Measurements from ENCODE around the gene NLRC3.

Gene NLRC3

GRCh38 chr16:3576211-3576610 lies 992 bp downstream of the NLRC3 start:
- Mint-ChIP-seq H3K9me3 (no peaks in the 10 kb centered on the region), H3K36me3 (peaks cover 8% of the 10 kb centered on the region), H3K4me1 (peaks cover 77% of the 10 kb centered on the region), H3K27ac (peak overlapping the region; percentile 96), H3K4me3 (peak overlapping the region; percentile 91), H3K27me3 (no peaks in the 10 kb centered on the region)

GRCh38 chr16:3575491-3575890 lies 1.7 kb downstream of the NLRC3 start:
- no peaks in the 10 kb centered on the region for H3K9me3 Mint-ChIP-seq
- peak overlapping the region; percentile 84 for H3K27ac Mint-ChIP-seq
- no peaks in the 10 kb centered on the region for H3K27me3 Mint-ChIP-seq
- peaks cover 13% of the 10 kb centered on the region for H3K36me3 Mint-ChIP-seq
- H3K4me3 Mint-ChIP-seq, result peak overlapping the region; percentile 91
- H3K4me1 Mint-ChIP-seq, result peaks cover 72% of the 10 kb centered on the region

GRCh38 chr16:3574195-3574594 lies 3.0 kb downstream of the NLRC3 start:
- Mint-ChIP-seq H3K4me3 (no peak overlapping the region), H3K4me1 (peaks cover 63% of the 10 kb centered on the region), H3K27ac (no peak overlapping the region), H3K9me3 (no peaks in the 10 kb centered on the region), H3K27me3 (no peaks in the 10 kb centered on the region), H3K36me3 (peaks cover 16% of the 10 kb centered on the region)

- Mint-ChIP-seq H3K4me3 (peak overlapping the region; percentile 33), H3K27me3 (no peaks in the 10 kb centered on the region), H3K36me3 (peaks cover 16% of the 10 kb centered on the region), H3K27ac (peak overlapping the region; percentile 77), H3K4me1 (peaks cover 55% of the 10 kb centered on the region), H3K9me3 (no peaks in the 10 kb centered on the region)
Measured at GRCh38 chr16:3573146-3573815, 3.9 kb downstream of the NLRC3 start.

GRCh38 chr16:3570420-3571062 lies 6.7 kb downstream of the NLRC3 start:
- Mint-ChIP-seq H3K4me1 (peaks cover 36% of the 10 kb centered on the region), H3K27me3 (no peaks in the 10 kb centered on the region), H3K36me3 (peaks cover 16% of the 10 kb centered on the region), H3K9me3 (no peaks in the 10 kb centered on the region), H3K4me3 (no peak overlapping the region), H3K27ac (peak overlapping the region; percentile 77)

GRCh38 chr16:3569851-3570250 lies 7.4 kb downstream of the NLRC3 start:
- H3K4me1 Mint-ChIP-seq, result peaks cover 29% of the 10 kb centered on the region
- no peaks in the 10 kb centered on the region for H3K9me3 Mint-ChIP-seq
- peaks cover 19% of the 10 kb centered on the region for H3K36me3 Mint-ChIP-seq
- no peaks in the 10 kb centered on the region for H3K27me3 Mint-ChIP-seq
- no peak overlapping the region for H3K4me3 Mint-ChIP-seq
- H3K27ac Mint-ChIP-seq, result no peak overlapping the region

GRCh38 chr16:3566990-3567389 lies 10.2 kb downstream of the NLRC3 start:
- H3K4me3 Mint-ChIP-seq, result no peak overlapping the region
- H3K9me3 Mint-ChIP-seq, result no peaks in the 10 kb centered on the region
- no peaks in the 10 kb centered on the region for H3K27me3 Mint-ChIP-seq
- H3K36me3 Mint-ChIP-seq, result peaks cover 13% of the 10 kb centered on the region
- H3K4me1 Mint-ChIP-seq, result peaks cover 6% of the 10 kb centered on the region
- H3K27ac Mint-ChIP-seq, result no peak overlapping the region

- Mint-ChIP-seq H3K36me3 (peaks cover 4% of the 10 kb centered on the region), H3K9me3 (no peaks in the 10 kb centered on the region), H3K4me1 (no peaks in the 10 kb centered on the region), H3K4me3 (no peak overlapping the region), H3K27me3 (no peaks in the 10 kb centered on the region), H3K27ac (no peak overlapping the region)
Measured at GRCh38 chr16:3564889-3565141, 12.4 kb downstream of the NLRC3 start.

- H3K4me3 Mint-ChIP-seq, result no peak overlapping the region
- no peaks in the 10 kb centered on the region for H3K4me1 Mint-ChIP-seq
- H3K9me3 Mint-ChIP-seq, result no peaks in the 10 kb centered on the region
- H3K36me3 Mint-ChIP-seq, result peaks cover 4% of the 10 kb centered on the region
- no peak overlapping the region for H3K27ac Mint-ChIP-seq
- H3K27me3 Mint-ChIP-seq, result no peaks in the 10 kb centered on the region
Measured at GRCh38 chr16:3564130-3564888, 12.9 kb downstream of the NLRC3 start.

GRCh38 chr16:3562914-3563480 lies 14.2 kb downstream of the NLRC3 start:
- no peaks in the 10 kb centered on the region for H3K27me3 Mint-ChIP-seq
- no peaks in the 10 kb centered on the region for H3K4me1 Mint-ChIP-seq
- H3K36me3 Mint-ChIP-seq, result peaks cover 4% of the 10 kb centered on the region
- H3K27ac Mint-ChIP-seq, result no peak overlapping the region
- no peaks in the 10 kb centered on the region for H3K9me3 Mint-ChIP-seq
- H3K4me3 Mint-ChIP-seq, result no peak overlapping the region

GRCh38 chr16:3561626-3562025 lies 15.6 kb downstream of the NLRC3 start:
- Mint-ChIP-seq H3K9me3 (no peaks in the 10 kb centered on the region), H3K27me3 (no peaks in the 10 kb centered on the region), H3K4me1 (no peaks in the 10 kb centered on the region), H3K27ac (no peak overlapping the region), H3K36me3 (peaks cover 8% of the 10 kb centered on the region), H3K4me3 (no peak overlapping the region)

GRCh38 chr16:3554351-3554928 lies 22.8 kb downstream of the NLRC3 start:
- no peak overlapping the region for H3K27ac Mint-ChIP-seq
- no peaks in the 10 kb centered on the region for H3K9me3 Mint-ChIP-seq
- H3K36me3 Mint-ChIP-seq, result peaks cover 22% of the 10 kb centered on the region
- H3K27me3 Mint-ChIP-seq, result no peaks in the 10 kb centered on the region
- no peak overlapping the region for H3K4me3 Mint-ChIP-seq
- peaks cover 8% of the 10 kb centered on the region for H3K4me1 Mint-ChIP-seq

- Mint-ChIP-seq H3K9me3 (no peaks in the 10 kb centered on the region), H3K4me1 (peaks cover 8% of the 10 kb centered on the region), H3K4me3 (no peak overlapping the region), H3K27me3 (no peaks in the 10 kb centered on the region), H3K36me3 (peaks cover 22% of the 10 kb centered on the region), H3K27ac (no peak overlapping the region)
Measured at GRCh38 chr16:3553138-3553923, 23.9 kb downstream of the NLRC3 start.

- Mint-ChIP-seq H3K9me3 (no peaks in the 10 kb centered on the region), H3K4me3 (no peak overlapping the region), H3K36me3 (peaks cover 17% of the 10 kb centered on the region), H3K27me3 (no peaks in the 10 kb centered on the region), H3K4me1 (peaks cover 8% of the 10 kb centered on the region), H3K27ac (no peak overlapping the region)
Measured at GRCh38 chr16:3550851-3551847, 26.1 kb downstream of the NLRC3 start.

All from activated naive CD4-positive, alpha-beta T cell treated with anti-CD3 and anti-CD28 coated beads, Interleukin-2, amount 50 U/mL, for 24 hours (primary cell).